Measurements from ENCODE around the gene POLE3.
"Not testable (repeated sequence)": the region's sequence is repeated elsewhere in the genome, so short reads cannot be mapped to it uniquely, and the experiment has no call there.

GRCh38 chr9:113381441-113381840 is 29.0 kb downstream of the POLE3 start:
- not testable (repeated sequence) for TF ChIP-seq CTCF (IDR thresholded peaks at IDR 0.05; ENCODE audit: poor library complexity); EZH2 (IDR thresholded peaks at IDR 0.05; ENCODE audit: borderline replicate concordance); EZH2phosphoT487 (IDR thresholded peaks at IDR 0.05; ENCODE audit: low read depth, severe bottlenecking, unreplicated experiment)
